Endothelial cell (in vitro differentiated cells): ENCODE data around the gene SAMD3. TPM values are rescaled to one million over a fixed set of nuclear protein-coding genes. Genes with fewer than 3 reads are reported as not detected.

Experiments
- DNase-seq: peaks from one replicate; pipeline ENCODE4 v3.0.0; 2021; ENCODE audit warnings: low spot score
- H3K27ac Mint-ChIP-seq: one replicate; pipeline ENCODE4 v1.8.0; 2021; ENCODE audit warnings: mixed read lengths, inconsistent platforms; ENCODE audit not compliant: unreplicated experiment
- H3K27me3 Mint-ChIP-seq: one replicate; pipeline ENCODE4 v1.8.0; 2021; ENCODE audit warnings: mild to moderate bottlenecking, moderate library complexity, mixed read lengths, inconsistent platforms; ENCODE audit not compliant: unreplicated experiment
- H3K36me3 Mint-ChIP-seq: one replicate; pipeline ENCODE4 v1.8.0; 2021; ENCODE audit warnings: mild to moderate bottlenecking, low read depth, mixed read lengths, inconsistent platforms; ENCODE audit not compliant: unreplicated experiment
- H3K4me1 Mint-ChIP-seq: one replicate; pipeline ENCODE4 v1.8.0; 2021; ENCODE audit warnings: mild to moderate bottlenecking, mixed read lengths, inconsistent platforms; ENCODE audit not compliant: unreplicated experiment
- H3K4me3 Mint-ChIP-seq: one replicate; pipeline ENCODE4 v1.8.0; 2021; ENCODE audit warnings: mild to moderate bottlenecking, mixed read lengths, inconsistent platforms; ENCODE audit not compliant: unreplicated experiment
- H3K9me3 Mint-ChIP-seq: one replicate; pipeline ENCODE4 v1.8.0; 2021; ENCODE audit warnings: mixed read lengths, inconsistent platforms; ENCODE audit not compliant: unreplicated experiment
- CTCF ChIP-seq: fragments of 200-600 bp; sonication (generic); IDR thresholded peaks from one replicate; pipeline ENCODE4 v1.5.0; 2021; ENCODE audit warnings: antibody characterized with exemption; ENCODE audit not compliant: unreplicated experiment
- total RNA-seq: library from RNA; stranded (reverse); fragmentation: NEBNext Ultra II Directional; extraction: Animal tissue kit (Norgen Biotek cat#: 25700); gene quantifications from one replicate; pipeline ENCODE4 v1.2.1, GENCODE V29; 2021; ENCODE audit not compliant: unreplicated experiment

The SAMD3 gene
- total RNA-seq, 1 donor from 2014 or later = 1.0 TPM

- H3K27ac Mint-ChIP-seq = no peak overlapping the region
- no peaks in the 10 kb centered on the region for H3K27me3 Mint-ChIP-seq
- H3K9me3 Mint-ChIP-seq = no peaks in the 10 kb centered on the region
- no peak overlapping the region for H3K4me3 Mint-ChIP-seq
- peaks cover 2% of the 10 kb centered on the region for H3K36me3 Mint-ChIP-seq
- DNase-seq = no peak
- TF ChIP-seq CTCF = no peak
- no peaks in the 10 kb centered on the region for H3K4me1 Mint-ChIP-seq
These were observed 55.1 kb downstream of the SAMD3 start for GRCh38 chr6:130167655-130168054.

GRCh38 chr6:130164251-130164650 lies 58.5 kb downstream of the SAMD3 start:
- Mint-ChIP-seq H3K4me3 (no peak overlapping the region), H3K9me3 (no peaks in the 10 kb centered on the region), H3K27ac (no peak overlapping the region), H3K4me1 (no peaks in the 10 kb centered on the region), H3K36me3 (no peaks in the 10 kb centered on the region), H3K27me3 (no peaks in the 10 kb centered on the region)
- DNase-seq = no peak
- TF ChIP-seq CTCF = no peak

GRCh38 chr6:130163266-130163665 lies 59.5 kb downstream of the SAMD3 start:
- H3K36me3 Mint-ChIP-seq = no peaks in the 10 kb centered on the region

GRCh38 chr6:130162421-130162820 lies 60.3 kb downstream of the SAMD3 start:
- no peak overlapping the region for H3K27ac Mint-ChIP-seq
- no peaks in the 10 kb centered on the region for H3K27me3 Mint-ChIP-seq
- no peaks in the 10 kb centered on the region for H3K4me1 Mint-ChIP-seq
- no peak for TF ChIP-seq CTCF
- no peaks in the 10 kb centered on the region for H3K9me3 Mint-ChIP-seq
- no peak for DNase-seq
- no peaks in the 10 kb centered on the region for H3K36me3 Mint-ChIP-seq
- no peak overlapping the region for H3K4me3 Mint-ChIP-seq

More at GRCh38 chr6:130163266-130163665, 59.5 kb downstream of the SAMD3 start:
- H3K4me1 Mint-ChIP-seq = no peaks in the 10 kb centered on the region
- no peak overlapping the region for H3K4me3 Mint-ChIP-seq
- no peak for DNase-seq
- TF ChIP-seq CTCF = no peak
- no peaks in the 10 kb centered on the region for H3K9me3 Mint-ChIP-seq
- no peaks in the 10 kb centered on the region for H3K27me3 Mint-ChIP-seq
- H3K27ac Mint-ChIP-seq = no peak overlapping the region

GRCh38 chr6:130161683-130162404 lies 60.9 kb downstream of the SAMD3 start:
- no peaks in the 10 kb centered on the region for H3K4me1 Mint-ChIP-seq
- no peaks in the 10 kb centered on the region for H3K27me3 Mint-ChIP-seq
- H3K27ac Mint-ChIP-seq = no peak overlapping the region
- no peak for DNase-seq
- no peak for TF ChIP-seq CTCF
- no peak overlapping the region for H3K4me3 Mint-ChIP-seq
- H3K9me3 Mint-ChIP-seq = no peaks in the 10 kb centered on the region
- no peaks in the 10 kb centered on the region for H3K36me3 Mint-ChIP-seq
